KBM-7 (cell line): ENCODE measurements around the gene TRA2B.
"Not testable (repeated sequence)": the region's sequence is repeated elsewhere in the genome, so short reads cannot be mapped to it uniquely, and the experiment has no call there.

Experiments
- DNase-seq: peaks from one replicate; pipeline ENCODE4 v3.0.0-alpha.2; 2015
- in situ Hi-C: fragments of 300-500 bp; cut with MboI; formaldehyde crosslinking; loops from 2 replicates; pipeline ENCODE4 v1.14.3; 2020; ENCODE audit warnings: low sequenced_read_pairs, low pct_unique_long_range_greater_than_20kb, mixed read lengths

Gene TRA2B

DNA sequence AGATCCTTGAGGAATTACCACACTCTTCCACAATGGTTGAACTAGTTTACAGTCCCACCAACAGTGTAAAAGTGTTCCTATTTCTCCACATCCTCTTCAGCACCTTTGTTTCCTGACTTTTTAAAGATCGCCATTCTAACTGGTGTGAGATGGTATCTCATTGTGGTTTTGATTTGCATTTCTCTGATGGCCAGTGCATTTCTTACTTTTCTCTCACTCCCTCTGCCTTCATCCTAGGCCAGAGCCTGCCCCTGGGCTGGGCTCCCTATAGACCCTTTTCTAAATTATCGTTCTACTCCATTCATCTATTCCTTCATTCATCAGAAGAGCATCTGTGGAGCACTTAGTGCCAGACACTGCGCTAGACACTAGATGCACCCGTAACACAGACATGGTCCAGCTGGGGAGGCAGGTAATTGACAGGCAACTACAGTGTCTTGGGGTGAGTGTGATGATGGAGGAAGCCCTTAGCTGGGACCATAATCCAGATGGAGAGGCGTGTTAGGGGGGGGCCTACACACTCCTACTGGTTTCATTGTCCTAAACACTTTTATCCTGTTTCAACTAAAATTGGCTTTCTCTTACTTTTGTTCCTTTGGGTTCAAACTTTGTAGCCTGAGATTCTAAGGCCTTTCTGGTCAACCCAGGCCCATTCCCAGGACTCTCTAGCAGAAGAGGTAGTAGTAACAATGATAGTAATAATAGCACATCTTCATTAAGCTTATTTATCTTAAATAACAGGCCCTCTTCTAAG lies 27.3 kb downstream of the TRA2B start:
- in situ Hi-C loops, DNase-seq: not testable (repeated sequence)

DNA sequence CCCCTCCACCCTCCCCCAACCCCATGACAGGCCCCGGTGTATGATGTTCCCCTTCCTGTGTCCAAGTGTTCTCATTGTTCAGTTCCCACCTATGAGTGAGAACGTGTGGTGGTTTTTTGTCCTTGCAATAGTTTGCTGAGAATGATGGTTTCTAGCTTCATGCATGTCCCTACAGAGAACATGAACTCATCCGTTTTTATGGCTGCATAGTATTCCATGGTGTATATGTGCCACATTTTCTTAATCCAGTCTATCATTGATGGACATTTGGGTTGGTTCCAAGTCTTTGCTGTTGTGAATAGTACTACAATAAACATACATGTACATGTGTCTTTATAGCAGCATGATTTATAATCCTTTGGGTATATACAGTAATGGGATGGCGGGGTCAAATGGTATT lies 27.9 kb downstream of the TRA2B start:
- in situ Hi-C loops, DNase-seq: not testable (repeated sequence)

DNA sequence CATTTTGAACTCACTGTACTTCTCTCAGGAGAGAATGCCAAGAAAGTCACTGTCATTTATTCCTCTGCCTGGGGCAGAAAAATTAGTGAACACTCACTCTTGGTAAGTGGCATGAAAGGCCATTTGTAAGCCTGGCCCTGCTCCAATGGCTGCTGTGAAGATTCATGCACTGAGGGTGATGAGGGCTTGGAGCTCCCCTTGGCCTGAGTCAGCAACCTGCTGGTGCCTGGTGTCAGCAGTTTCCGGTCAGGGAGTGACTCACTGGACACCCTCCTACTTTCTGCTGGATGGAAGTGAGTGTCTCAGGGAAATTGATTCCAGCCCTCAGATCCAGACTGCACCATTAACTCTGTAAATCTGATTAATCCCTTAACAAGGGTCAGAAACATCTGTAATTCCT lies 37.6 kb downstream of the TRA2B start:
- no peak for DNase-seq
- in situ Hi-C loops = no loop called here

DNA sequence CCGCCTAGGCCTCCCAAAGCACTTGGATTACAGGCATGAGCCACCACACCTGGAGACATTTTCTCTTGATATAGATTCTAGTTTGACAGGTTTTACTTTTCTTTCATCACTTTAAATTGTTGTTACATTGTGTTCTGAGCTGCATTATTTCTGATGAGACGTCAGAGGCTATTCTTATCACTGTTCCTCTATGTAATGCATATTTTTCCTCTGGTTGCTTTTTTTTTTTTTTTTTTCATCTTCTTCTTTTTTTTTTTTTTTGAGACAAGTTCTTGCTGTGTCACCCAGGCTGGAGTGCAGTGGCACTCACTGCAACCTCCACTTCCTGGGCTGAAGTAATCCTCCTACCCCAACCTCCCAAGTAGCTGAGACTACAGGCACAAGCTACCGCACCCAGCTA lies 41.2 kb downstream of the TRA2B start:
- no peak for DNase-seq
- in situ Hi-C loops = no loop called here

DNA sequence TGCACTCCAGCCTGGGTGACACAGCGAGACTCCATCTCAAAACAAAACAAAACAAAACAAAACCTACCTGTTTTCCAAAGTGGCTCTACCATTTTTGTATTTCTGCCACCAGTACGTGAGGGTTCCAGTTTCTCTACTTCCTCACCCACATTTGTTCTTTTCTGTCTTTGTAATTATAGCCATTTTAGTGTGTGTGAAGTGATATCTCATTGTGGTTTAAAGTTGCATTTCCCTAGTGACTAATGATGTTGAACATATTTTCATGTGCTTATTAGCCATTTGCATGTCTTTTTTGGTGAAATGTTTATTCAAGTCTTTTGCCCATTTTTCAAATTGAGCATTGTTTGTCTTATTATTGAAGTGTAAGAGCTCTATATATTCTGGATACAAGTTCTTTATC lies 50.7 kb downstream of the TRA2B start:
- no peak for DNase-seq
- in situ Hi-C loops = no loop called here

DNA sequence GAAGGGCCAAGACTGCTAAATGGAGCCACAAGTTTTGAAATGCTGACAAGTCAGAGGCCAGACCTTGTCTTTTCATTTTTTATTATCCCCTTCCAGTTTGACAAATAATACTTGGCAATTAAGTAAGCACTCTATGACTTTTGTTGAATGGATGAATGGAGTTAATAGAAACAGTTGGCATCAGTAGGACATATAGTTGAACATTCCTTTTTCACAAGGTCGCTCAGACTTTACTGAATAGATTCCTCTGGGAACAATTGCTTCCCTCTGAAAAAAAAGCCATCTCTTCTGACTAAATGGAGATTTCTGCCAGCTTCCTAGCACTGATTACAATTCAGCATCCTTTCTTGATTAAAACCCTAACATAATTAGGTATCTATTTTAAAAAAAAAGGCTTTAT lies 53.2 kb downstream of the TRA2B start:
- DNase-seq = no peak
- in situ Hi-C loops = no loop called here

DNA sequence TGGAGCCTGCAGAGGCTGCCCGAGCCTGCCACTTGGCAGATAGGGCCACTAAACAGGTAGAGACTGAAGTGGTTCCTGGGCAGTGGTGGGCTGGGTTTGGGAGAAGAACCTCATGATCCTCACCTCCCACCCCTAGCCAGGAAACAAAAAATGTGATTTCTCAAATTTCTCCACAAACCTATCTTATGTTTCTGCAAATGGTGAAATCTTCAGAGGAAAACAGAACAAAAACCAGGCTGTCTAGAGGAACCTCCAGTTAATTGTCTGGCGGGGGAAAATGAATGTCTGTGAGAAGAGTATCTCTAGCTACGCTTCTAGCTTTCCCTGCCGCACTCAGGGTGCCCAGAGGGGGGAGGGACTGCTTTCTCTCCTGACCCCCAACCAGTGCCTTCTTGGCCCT lies 55.9 kb downstream of the TRA2B start:
- in situ Hi-C loops = no loop called here
- DNase-seq = no peak

DNA sequence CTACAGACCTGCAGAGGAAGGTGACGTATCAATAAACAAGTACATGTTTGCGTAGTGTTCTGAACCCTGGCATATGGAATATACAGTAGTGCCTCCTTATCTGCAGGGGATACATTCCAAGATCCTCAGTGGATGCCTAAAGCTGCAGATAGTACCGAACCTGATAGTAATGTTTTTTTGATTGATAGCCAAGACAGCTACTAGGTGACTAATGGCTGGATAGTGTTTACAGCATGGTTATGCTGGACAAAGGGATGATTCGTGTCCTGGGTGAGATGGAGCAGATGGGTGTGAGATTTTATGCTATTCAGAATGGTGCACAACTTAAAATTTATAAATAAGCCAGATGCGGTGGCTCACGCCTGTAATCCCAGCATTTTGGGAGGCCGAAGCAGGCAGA lies 57.2 kb downstream of the TRA2B start:
- in situ Hi-C loops = no loop called here
- no peak for DNase-seq

DNA sequence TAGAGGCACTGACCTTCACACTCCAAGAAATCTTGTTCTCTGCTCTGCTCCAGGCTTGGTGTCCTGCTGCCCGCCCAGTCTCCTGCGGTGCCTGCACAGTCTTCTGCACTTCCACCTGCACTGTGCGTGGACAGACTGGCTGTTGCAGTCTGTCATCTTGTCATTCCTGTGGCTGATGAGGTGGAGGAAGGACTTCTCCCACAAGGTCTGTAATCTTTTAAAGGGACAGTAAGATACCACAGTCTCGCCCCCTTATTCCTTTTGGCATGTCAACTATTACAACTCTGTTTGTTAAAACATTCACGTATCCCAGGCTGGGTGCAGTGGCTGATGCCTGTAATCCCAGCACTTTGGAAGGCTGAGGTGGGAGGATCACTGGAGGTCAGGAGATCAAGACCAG lies 58.9 kb downstream of the TRA2B start:
- in situ Hi-C loops = no loop called here
- no peak for DNase-seq

DNA sequence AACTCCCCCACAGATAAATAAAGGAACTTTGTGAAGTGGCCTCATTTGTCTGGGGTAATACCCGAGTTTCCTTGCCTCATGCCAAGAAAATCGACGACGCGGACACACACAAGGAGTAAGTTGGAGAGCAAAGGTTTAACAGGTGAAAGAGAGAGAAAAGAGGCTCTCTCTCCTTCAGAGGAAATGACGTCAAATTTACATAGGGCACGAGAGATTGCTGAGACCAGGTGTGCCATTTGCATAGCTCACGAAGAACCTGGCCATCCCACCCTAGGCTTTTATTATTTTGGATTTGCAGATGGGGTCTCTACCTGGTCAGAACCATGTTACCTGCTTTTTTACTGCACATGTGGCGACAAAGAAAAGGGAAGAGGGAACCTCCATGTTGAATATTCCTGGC lies 63.7 kb downstream of the TRA2B start:
- in situ Hi-C loops = no loop called here

DNA sequence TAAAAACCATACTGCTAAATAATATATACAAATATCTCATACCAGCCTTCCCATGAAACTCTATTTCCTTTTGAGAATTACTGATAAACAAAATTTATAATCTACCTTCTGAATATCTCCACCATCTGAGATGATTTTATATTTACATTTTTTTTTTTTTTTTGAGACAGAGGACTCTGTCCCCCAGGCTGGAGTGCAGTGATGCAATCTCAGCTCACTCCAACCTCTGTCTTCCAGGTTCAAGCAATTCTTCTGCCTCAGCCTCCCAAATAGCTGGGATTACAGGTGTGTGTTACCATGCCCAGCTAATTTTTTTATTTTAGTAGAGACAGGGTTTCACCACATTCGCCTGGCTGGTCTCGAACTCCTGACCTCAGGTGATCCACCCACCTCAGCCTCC lies 70.2 kb downstream of the TRA2B start:
- in situ Hi-C loops = no loop called here
- DNase-seq = no peak

More for the DNA sequence above, 63.7 kb downstream of the TRA2B start:
- DNase-seq = no peak

DNA sequence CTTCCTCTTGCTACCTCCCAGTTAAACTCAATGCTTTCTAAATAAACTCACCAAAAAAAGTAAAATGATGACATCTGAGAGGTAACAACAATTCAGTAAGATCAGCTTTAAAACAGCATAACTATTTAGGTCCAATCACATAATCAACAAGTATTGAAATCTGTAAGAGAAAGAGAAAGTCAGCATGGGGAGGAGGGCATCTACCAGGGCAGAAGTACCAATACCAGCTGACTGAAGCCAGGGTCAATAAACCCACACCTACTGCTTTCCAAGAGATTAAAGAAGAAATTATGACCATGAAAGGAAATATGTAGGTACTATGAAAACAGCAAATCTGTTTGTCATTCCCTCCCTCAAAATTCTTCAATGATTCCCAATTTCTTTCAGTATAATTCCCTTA lies 70.8 kb downstream of the TRA2B start:
- DNase-seq = no peak
- in situ Hi-C loops = no loop called here

DNA sequence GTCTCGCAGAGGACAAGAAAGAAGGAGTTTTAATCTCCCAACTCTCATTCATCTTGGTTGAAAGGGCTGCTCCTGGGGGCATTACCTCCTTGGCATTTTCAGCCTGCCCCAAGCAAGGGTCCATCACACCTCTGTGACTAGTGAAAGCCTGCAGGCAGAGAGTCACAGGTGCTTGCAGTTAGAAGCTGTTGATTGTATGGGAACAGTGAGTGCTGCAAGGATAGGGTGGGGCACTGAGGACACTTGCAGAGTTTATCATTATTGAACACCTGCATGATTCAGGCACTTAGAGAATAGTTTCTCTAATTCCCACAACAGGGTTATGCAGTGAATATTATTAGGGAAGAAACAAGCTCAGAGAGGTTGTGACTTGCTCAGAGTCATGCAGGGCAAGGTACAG lies 71.3 kb downstream of the TRA2B start:
- in situ Hi-C loops = no loop called here
- no peak for DNase-seq
